ENCODE data around the gene RWDD1.

RWDD1 gene

DNA sequence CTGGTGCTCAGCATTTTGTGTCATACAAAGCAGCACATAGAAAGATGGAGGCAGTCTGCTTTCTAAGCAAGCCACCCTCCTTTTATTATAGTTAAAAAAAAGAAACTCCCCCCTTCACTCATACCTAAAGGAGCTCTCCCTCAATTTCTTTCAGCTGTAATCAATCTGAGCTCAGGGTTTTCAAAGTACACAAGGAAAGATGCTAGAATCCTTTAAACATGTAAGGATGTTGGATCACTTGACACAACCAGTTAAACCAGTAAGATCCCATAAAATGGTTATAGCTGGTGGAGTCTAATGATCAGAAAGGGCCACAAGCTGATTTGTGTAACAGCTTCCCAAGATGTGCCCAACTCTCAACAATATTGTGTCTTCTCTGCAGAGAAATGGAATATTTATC, 17.9 kb upstream of the RWDD1 start, which contains the start of gene CALHM4:
TSS of gene CALHM4 (plus strand) at position 301 of the 400 bp plus-strand sequence. CDS start at position 344, 43 bp downstream.
- Histone ChIP-seq H3K27ac (no peak within 1 kb of the TSS), H3K9me3 (no peaks in the 10 kb centered on the region), H3K36me3 (no peaks in the 10 kb centered on the region), H3K4me3 (ENCODE audit: low read depth in 1 of 2, low read length in 1 of 2) (no peak within 1 kb of the TSS), H3K4me1 (ENCODE audit: control insufficient read depth in 1 of 2, insufficient read depth in 1 of 2, low read depth in 1 of 2, low read length in 1 of 2) (no peaks in the 10 kb centered on the region), H3K27me3 (peaks cover 5% of the 10 kb centered on the region)
- TF ChIP-seq, protein P1, sequence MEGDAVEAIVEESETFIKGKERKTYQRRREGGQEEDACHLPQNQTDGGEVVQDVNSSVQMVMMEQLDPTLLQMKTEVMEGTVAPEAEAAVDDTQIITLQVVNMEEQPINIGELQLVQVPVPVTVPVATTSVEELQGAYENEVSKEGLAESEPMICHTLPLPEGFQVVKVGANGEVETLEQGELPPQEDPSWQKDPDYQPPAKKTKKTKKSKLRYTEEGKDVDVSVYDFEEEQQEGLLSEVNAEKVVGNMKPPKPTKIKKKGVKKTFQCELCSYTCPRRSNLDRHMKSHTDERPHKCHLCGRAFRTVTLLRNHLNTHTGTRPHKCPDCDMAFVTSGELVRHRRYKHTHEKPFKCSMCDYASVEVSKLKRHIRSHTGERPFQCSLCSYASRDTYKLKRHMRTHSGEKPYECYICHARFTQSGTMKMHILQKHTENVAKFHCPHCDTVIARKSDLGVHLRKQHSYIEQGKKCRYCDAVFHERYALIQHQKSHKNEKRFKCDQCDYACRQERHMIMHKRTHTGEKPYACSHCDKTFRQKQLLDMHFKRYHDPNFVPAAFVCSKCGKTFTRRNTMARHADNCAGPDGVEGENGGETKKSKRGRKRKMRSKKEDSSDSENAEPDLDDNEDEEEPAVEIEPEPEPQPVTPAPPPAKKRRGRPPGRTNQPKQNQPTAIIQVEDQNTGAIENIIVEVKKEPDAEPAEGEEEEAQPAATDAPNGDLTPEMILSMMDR (IDR thresholded peaks at IDR 0.05) = no peak

DNA sequence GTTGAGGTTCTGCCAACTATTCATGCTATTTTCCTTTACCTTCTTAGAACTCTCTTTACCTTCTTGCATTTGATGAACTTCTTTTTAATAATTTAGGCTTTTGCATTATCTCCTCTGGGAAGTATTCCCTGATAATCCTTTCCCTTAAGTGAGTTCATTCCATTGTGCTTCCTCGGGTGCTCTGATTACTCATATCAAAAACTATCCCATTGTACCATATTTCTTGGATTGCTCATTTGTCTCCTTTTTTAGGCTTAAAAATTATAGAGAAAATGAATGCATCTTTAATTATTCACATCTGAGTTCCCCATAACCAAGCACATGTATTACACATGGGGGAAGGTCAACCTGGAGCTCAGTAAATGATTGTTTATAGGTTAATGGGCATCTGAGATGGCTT, 15.2 kb upstream of the RWDD1 start:
- TF ChIP-seq, protein P1 (IDR thresholded peaks at IDR 0.05) = no peak
- Histone ChIP-seq H3K9me3 (no peaks in the 10 kb centered on the region), H3K27ac (no peak overlapping the region), H3K4me3 (ENCODE audit: low read depth in 1 of 2, low read length in 1 of 2) (no peak overlapping the region), H3K27me3 (peaks cover 5% of the 10 kb centered on the region), H3K4me1 (ENCODE audit: control insufficient read depth in 1 of 2, insufficient read depth in 1 of 2, low read depth in 1 of 2, low read length in 1 of 2) (peaks cover 0 to under 1% of the 10 kb centered on the region in 2 experiments), H3K36me3 (no peaks in the 10 kb centered on the region)

- peaks cover 5% of the 10 kb centered on the region for H3K27me3 ChIP-seq
- no peaks in the 10 kb centered on the region for H3K9me3 ChIP-seq
- no peak overlapping the region for H3K4me3 ChIP-seq (ENCODE audit: low read depth in 1 of 2, low read length in 1 of 2)
- H3K36me3 ChIP-seq = no peaks in the 10 kb centered on the region
- TF ChIP-seq, protein P1 (IDR thresholded peaks at IDR 0.05) = no peak
- peaks cover 0 to 5% of the 10 kb centered on the region in 2 experiments for H3K4me1 ChIP-seq (ENCODE audit: control insufficient read depth in 1 of 2, insufficient read depth in 1 of 2, low read depth in 1 of 2, low read length in 1 of 2)
- no peak overlapping the region for H3K27ac ChIP-seq
These were observed 14.4 kb upstream of the RWDD1 start for GRCh38 chr6:116556814-116557415.

GRCh38 chr6:116557893-116558292, 13.4 kb upstream of the RWDD1 start:
- peaks cover 0 to 5% of the 10 kb centered on the region in 2 experiments for H3K4me1 ChIP-seq (ENCODE audit: control insufficient read depth in 1 of 2, insufficient read depth in 1 of 2, low read depth in 1 of 2, low read length in 1 of 2)

DNA sequence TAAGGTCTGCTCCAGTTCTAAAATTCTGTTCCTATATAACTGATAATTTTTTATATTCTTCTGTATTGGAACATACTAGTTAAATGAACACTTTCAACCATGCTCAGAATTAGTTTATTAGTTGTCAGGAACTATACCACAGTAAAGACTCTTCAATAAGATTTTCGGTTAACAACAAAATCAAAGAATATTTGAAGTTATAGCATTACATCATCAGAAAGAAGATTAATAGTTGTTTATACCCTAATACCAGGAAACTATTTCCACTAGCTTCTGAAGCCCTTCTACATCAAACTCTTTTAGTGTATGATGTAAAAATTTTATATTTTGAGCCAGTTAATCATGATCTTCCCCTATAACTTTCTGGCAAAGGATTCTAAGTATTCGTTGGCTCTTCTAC, 11.2 kb upstream of the RWDD1 start:
- TF ChIP-seq, protein P1 (IDR thresholded peaks at IDR 0.05) = no peak
- H3K36me3 ChIP-seq = no peaks in the 10 kb centered on the region
- peaks cover 20% of the 10 kb centered on the region for H3K27me3 ChIP-seq
- H3K9me3 ChIP-seq = no peaks in the 10 kb centered on the region
- no peak overlapping the region for H3K4me3 ChIP-seq (ENCODE audit: low read depth in 1 of 2, low read length in 1 of 2)
- no peak overlapping the region for H3K27ac ChIP-seq
- peaks cover 0 to 5% of the 10 kb centered on the region in 2 experiments for H3K4me1 ChIP-seq (ENCODE audit: control insufficient read depth in 1 of 2, insufficient read depth in 1 of 2, low read depth in 1 of 2, low read length in 1 of 2)

More at GRCh38 chr6:116557893-116558292, 13.4 kb upstream of the RWDD1 start:
- Histone ChIP-seq H3K36me3 (no peaks in the 10 kb centered on the region), H3K9me3 (no peaks in the 10 kb centered on the region), H3K27me3 (peaks cover 8% of the 10 kb centered on the region), H3K27ac (no peak overlapping the region), H3K4me3 (ENCODE audit: low read depth in 1 of 2, low read length in 1 of 2) (no peak overlapping the region)
- TF ChIP-seq, protein P1 (IDR thresholded peaks at IDR 0.05) = no peak

Data from neutrophil (primary cell).